ENCODE data around the gene CABP4. TPM values are rescaled to one million over a fixed set of nuclear protein-coding genes. Genes with fewer than 3 reads are reported as not detected.
A peak's percentile ranks its signal among the peaks of the same experiment; 100 is the strongest.

The CABP4 gene
- total RNA-seq, 1 experiment from 2014 or later = not detected

- Histone ChIP-seq H3K4me3 (replicated peaks in 1 of 2; ENCODE audit: low read depth in 1 of 2, low read length in 2 of 2) (peak overlapping the region; percentile 51 to 61; a peak in 3 of 4 replicates), H2AFZ (ENCODE audit: low read depth, low read length, poor library complexity, severe bottlenecking) (no peak overlapping the region), H3K4me2 (ENCODE audit: low read length) (peak overlapping the region; percentile 83), H3K9me3 (ENCODE audit: control insufficient read depth in 1 of 2, insufficient read depth in 1 of 2, low read depth in 1 of 2, low read length in 2 of 2) (no peaks in the 10 kb centered on the region), H3K9ac (ENCODE audit: low read length) (no peak overlapping the region), H3K27me3 (ENCODE audit: insufficient read depth, low read length) (no peaks in the 10 kb centered on the region), H3K27ac (ENCODE audit: low read depth, low read length) (no peak overlapping the region; the same call in 1 of the 2 replicates), H3K36me3 (ENCODE audit: control insufficient read depth in 1 of 2, insufficient read depth in 2 of 2, low read length in 2 of 2) (no peaks in the 10 kb centered on the region), H3K9me2 (ENCODE audit: insufficient read depth) (no peaks in the 10 kb centered on the region), H3K4me1 (ENCODE audit: control insufficient read depth in 1 of 2, insufficient read depth in 2 of 2, low read length in 2 of 2) (peaks cover 7 to 28% of the 10 kb centered on the region in 2 experiments; a peak in 3 of 4 replicates), H3K79me2 (ENCODE audit: insufficient read depth, low read length) (peaks cover 7% of the 10 kb centered on the region; the same call in 1 of the 2 replicates), H4K20me1 (ENCODE audit: insufficient read depth) (no peaks in the 10 kb centered on the region)
- no peak for ATAC-seq
- RAD21 ChIA-PET (ENCODE audit: low non-redundant PET in 1 of 2, low total read pairs in 2 of 2, uncharacterized antibody in 2 of 2, unreplicated experiment in 2 of 2) = no interaction called here
- CTCF ChIA-PET = no interaction called here
- BruUV-seq (replicated peaks) = no TSS peak
- no peak for TF ChIP-seq EZH2phosphoT487 (IDR thresholded peaks at IDR 0.05; ENCODE audit: borderline replicate concordance)
- no peak for DNase-seq (ENCODE audit: low read depth, low spot score)
- POLR2A ChIA-PET = no interaction called here
- intact Hi-C loops (cut with micrococcal nuclease) = no loop called here
Measured at GRCh38 chr11:67483831-67484665, 28.9 kb downstream of the CABP4 start.

DNA sequence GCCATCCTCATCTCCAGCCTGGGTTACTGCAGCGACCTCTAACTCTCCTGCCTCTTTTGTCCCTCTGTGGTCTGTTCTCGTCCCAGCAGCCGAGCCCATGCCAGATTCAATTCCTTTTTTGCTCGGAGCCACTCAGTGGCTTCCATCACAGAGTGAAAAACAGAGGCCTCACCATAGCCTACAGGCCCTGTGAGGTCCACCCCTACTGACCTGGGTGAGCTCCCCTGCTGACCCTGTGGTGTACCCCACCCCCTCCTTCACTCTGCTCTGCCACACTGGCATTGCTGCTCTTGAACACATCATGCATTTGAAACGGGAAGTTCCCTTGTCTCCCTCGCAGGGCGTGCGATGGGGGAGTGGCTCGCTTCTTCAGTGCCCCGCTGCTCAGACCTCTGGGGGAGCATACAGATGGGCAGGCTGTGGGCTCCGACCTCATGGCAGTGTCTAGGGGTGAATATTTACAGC lies 29.7 kb downstream of the CABP4 start:
- TF ChIP-seq CEBPB (IDR thresholded peaks at IDR 0.05; ENCODE audit: low read depth) (no peak), ZNF274 (IDR thresholded peaks at IDR 0.05; ENCODE audit: low read depth, low read length) (no peak), FOSL1 (IDR thresholded peaks at IDR 0.05; ENCODE audit: low read depth) (no peak), EZH2phosphoT487 (IDR thresholded peaks at IDR 0.05; ENCODE audit: borderline replicate concordance) (no peak), EZH2 (IDR thresholded peaks at IDR 0.05) (no peak), YY1 (IDR thresholded peaks at IDR 0.05; ENCODE audit: extremely low read depth, insufficient replicate concordance, low read depth, low read length) (no peak), TCF7L2 (IDR thresholded peaks at IDR 0.05; ENCODE audit: borderline replicate concordance, extremely low read depth, insufficient read depth, insufficient read length) (no peak), SP1 (IDR thresholded peaks at IDR 0.05; ENCODE audit: low read depth) (no peak), ZFX (IDR thresholded peaks at IDR 0.05) (no peak), SRF (IDR thresholded peaks at IDR 0.05; ENCODE audit: low read depth) (no peak), JUND (IDR thresholded peaks at IDR 0.05) (no peak), POLR2AphosphoS5 (IDR thresholded peaks at IDR 0.05; ENCODE audit: low read depth, low read length) (no peak), SIN3A (IDR thresholded peaks at IDR 0.05; ENCODE audit: low read depth) (no peak), RAD21 (IDR thresholded peaks at IDR 0.05; ENCODE audit: low read depth) (no peak)
- TF ChIP-seq, protein P1, sequence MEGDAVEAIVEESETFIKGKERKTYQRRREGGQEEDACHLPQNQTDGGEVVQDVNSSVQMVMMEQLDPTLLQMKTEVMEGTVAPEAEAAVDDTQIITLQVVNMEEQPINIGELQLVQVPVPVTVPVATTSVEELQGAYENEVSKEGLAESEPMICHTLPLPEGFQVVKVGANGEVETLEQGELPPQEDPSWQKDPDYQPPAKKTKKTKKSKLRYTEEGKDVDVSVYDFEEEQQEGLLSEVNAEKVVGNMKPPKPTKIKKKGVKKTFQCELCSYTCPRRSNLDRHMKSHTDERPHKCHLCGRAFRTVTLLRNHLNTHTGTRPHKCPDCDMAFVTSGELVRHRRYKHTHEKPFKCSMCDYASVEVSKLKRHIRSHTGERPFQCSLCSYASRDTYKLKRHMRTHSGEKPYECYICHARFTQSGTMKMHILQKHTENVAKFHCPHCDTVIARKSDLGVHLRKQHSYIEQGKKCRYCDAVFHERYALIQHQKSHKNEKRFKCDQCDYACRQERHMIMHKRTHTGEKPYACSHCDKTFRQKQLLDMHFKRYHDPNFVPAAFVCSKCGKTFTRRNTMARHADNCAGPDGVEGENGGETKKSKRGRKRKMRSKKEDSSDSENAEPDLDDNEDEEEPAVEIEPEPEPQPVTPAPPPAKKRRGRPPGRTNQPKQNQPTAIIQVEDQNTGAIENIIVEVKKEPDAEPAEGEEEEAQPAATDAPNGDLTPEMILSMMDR (IDR thresholded peaks at IDR 0.05 in 2 of 3, conservative IDR thresholded peaks at IDR 0.05 in 1 of 3; ENCODE audit: borderline replicate concordance in 1 of 3, insufficient read depth in 1 of 3, low read depth in 2 of 3, low read length in 2 of 3) = no peak
- H3K4me1 ChIP-seq (ENCODE audit: control insufficient read depth in 1 of 2, insufficient read depth in 2 of 2, low read length in 2 of 2) = peaks cover 7 to 28% of the 10 kb centered on the region in 2 experiments; a peak in 3 of 4 replicates
- H3K36me3 ChIP-seq (ENCODE audit: control insufficient read depth in 1 of 2, insufficient read depth in 2 of 2, low read length in 2 of 2) = no peaks in the 10 kb centered on the region
- H3K4me3 ChIP-seq (replicated peaks in 1 of 2; ENCODE audit: low read depth in 1 of 2, low read length in 2 of 2) = no peak overlapping the region
- H3K9me3 ChIP-seq (ENCODE audit: control insufficient read depth in 1 of 2, insufficient read depth in 1 of 2, low read depth in 1 of 2, low read length in 2 of 2) = no peaks in the 10 kb centered on the region
- no peak overlapping the region for H3K4me2 ChIP-seq (ENCODE audit: low read length)
- RAD21 ChIA-PET (ENCODE audit: low non-redundant PET in 1 of 2, low total read pairs in 2 of 2, uncharacterized antibody in 2 of 2, unreplicated experiment in 2 of 2) = no interaction called here
- H4K20me1 ChIP-seq (ENCODE audit: insufficient read depth) = no peaks in the 10 kb centered on the region
- intact Hi-C loops (cut with micrococcal nuclease) = no loop called here
- no peak overlapping the region for H2AFZ ChIP-seq (ENCODE audit: low read depth, low read length, poor library complexity, severe bottlenecking)
- H3K27me3 ChIP-seq (ENCODE audit: insufficient read depth, low read length) = no peaks in the 10 kb centered on the region
- DNase-seq (ENCODE audit: low read depth, low spot score) = no peak
- BruUV-seq (replicated peaks) = no TSS peak
- no peak for ATAC-seq
- H3K79me2 ChIP-seq (ENCODE audit: insufficient read depth, low read length) = peaks cover 7% of the 10 kb centered on the region; the same call in 1 of the 2 replicates
- H3K9me2 ChIP-seq (ENCODE audit: insufficient read depth) = no peaks in the 10 kb centered on the region
- no peak overlapping the region for H3K9ac ChIP-seq (ENCODE audit: low read length)
- POLR2A ChIA-PET = interaction anchor here (1.3 kb wide), 1 partner anchor 84 kb away, joined by 3 read pairs; the partner anchor contains the start of gene PPP1CA
- CTCF ChIA-PET = no interaction called here
- H3K27ac ChIP-seq (ENCODE audit: low read depth, low read length) = no peak overlapping the region

Measured in HCT116 (cell line).